H9 (cell line): ENCODE results near the gene MOB3C. TPM values are rescaled to one million over a fixed set of nuclear protein-coding genes. Genes with fewer than 3 reads are reported as not detected.

Experiments used
- DNase-seq: peaks from one replicate; pipeline ENCODE4 v3.0.0-alpha.2; 2017
- H2AFZ ChIP-seq: one replicate; pipeline ENCODE4 v1.6.1; 2013; ENCODE audit warnings: mild to moderate bottlenecking, low read length, control low read depth, moderate library complexity
- H2AK5ac ChIP-seq: 2 replicates; pipeline ENCODE4 v1.6.1; 2013; ENCODE audit warnings: low read length, control low read depth, mixed read lengths; ENCODE audit not compliant: insufficient read length
- H2BK120ac ChIP-seq: one replicate; pipeline ENCODE4 v1.6.1; 2013; ENCODE audit warnings: low read depth, mild to moderate bottlenecking, low read length, control low read depth, inconsistent platforms; ENCODE audit not compliant: poor library complexity, severe bottlenecking
- H2BK12ac ChIP-seq: 2 replicates; pipeline ENCODE4 v1.6.1; 2013; ENCODE audit warnings: low read length, control low read depth, mixed read lengths, low read depth; ENCODE audit not compliant: insufficient read length
- H2BK15ac ChIP-seq: 2 replicates; pipeline ENCODE4 v1.6.1; 2013; ENCODE audit warnings: low read depth, low read length, control low read depth
- H2BK20ac ChIP-seq: one replicate; pipeline ENCODE4 v1.6.1; 2013; ENCODE audit warnings: low read depth, mild to moderate bottlenecking, low read length, control low read depth, inconsistent platforms; ENCODE audit not compliant: poor library complexity, severe bottlenecking
- H2BK5ac ChIP-seq: 2 replicates; pipeline ENCODE4 v1.6.1; 2013; ENCODE audit warnings: low read length, control low read depth, mixed read lengths; ENCODE audit not compliant: insufficient read length
- H3K14ac ChIP-seq: 2 replicates; pipeline ENCODE4 v1.6.1; 2013; ENCODE audit warnings: low read length, control low read depth; ENCODE audit not compliant: insufficient read depth
- H3K18ac ChIP-seq: 2 replicates; pipeline ENCODE4 v1.6.1; 2013; ENCODE audit warnings: low read depth, mild to moderate bottlenecking, mixed read lengths, low read length, control low read depth; ENCODE audit not compliant: insufficient read length
- H3K23ac ChIP-seq: 2 replicates; pipeline ENCODE4 v1.6.1; 2013; ENCODE audit warnings: low read length, control low read depth, mixed read lengths, low read depth; ENCODE audit not compliant: insufficient read length
- H3K23me2 ChIP-seq: 2 replicates; pipeline ENCODE4 v1.6.1; 2013; ENCODE audit warnings: low read depth, mild to moderate bottlenecking, mixed read lengths, low read length, control low read depth; ENCODE audit not compliant: insufficient read length, poor library complexity, severe bottlenecking
- H3K27ac ChIP-seq: 2 replicates; pipeline ENCODE4 v1.5.1; 2013; ENCODE audit warnings: low read length, control low read depth, mixed read lengths, low read depth; ENCODE audit not compliant: insufficient read length
- H3K27me3 ChIP-seq: 2 replicates; pipeline ENCODE4 v1.6.1; 2013; ENCODE audit warnings: low read length, control low read depth, inconsistent platforms; ENCODE audit not compliant: insufficient read depth
- H3K4ac ChIP-seq: 2 replicates; pipeline ENCODE4 v1.6.1; 2013; ENCODE audit warnings: low read depth, mild to moderate bottlenecking, control low read depth, inconsistent platforms, low read length, moderate library complexity
- H3K4me1 ChIP-seq: 2 replicates; pipeline ENCODE4 v1.6.1; 2013; ENCODE audit warnings: low read length, control low read depth, inconsistent platforms; ENCODE audit not compliant: insufficient read depth
- H3K4me2 ChIP-seq: 2 replicates; pipeline ENCODE4 v1.6.1; 2013; ENCODE audit warnings: low read length, control low read depth, mixed read lengths; ENCODE audit not compliant: insufficient read length, insufficient read depth
- H3K56ac ChIP-seq: 2 replicates; pipeline ENCODE4 v1.6.1; 2013; ENCODE audit warnings: low read depth, mild to moderate bottlenecking, mixed read lengths, low read length, control low read depth; ENCODE audit not compliant: insufficient read length
- H3K79me1 ChIP-seq: 2 replicates; pipeline ENCODE4 v1.6.1; 2013; ENCODE audit warnings: low read depth, mild to moderate bottlenecking, moderate library complexity, low read length, control low read depth, inconsistent platforms; ENCODE audit not compliant: insufficient read depth, poor library complexity, severe bottlenecking
- H3K79me2 ChIP-seq: 2 replicates; pipeline ENCODE4 v1.6.1; 2013; ENCODE audit warnings: low read length, control low read depth, inconsistent platforms; ENCODE audit not compliant: insufficient read depth
- H3K9ac ChIP-seq: 2 replicates; pipeline ENCODE4 v1.6.1; 2013; ENCODE audit warnings: low read length, control low read depth, mixed read lengths; ENCODE audit not compliant: insufficient read length; ENCODE audit errors: extremely low read depth
- H3K9me3 ChIP-seq: one replicate; pipeline ENCODE4 v1.6.1; 2013; ENCODE audit warnings: low read depth, low read length, inconsistent platforms; ENCODE audit not compliant: control insufficient read depth
- H3T11ph ChIP-seq: one replicate; pipeline ENCODE4 v1.6.1; 2013; ENCODE audit warnings: mild to moderate bottlenecking, low read length, control low read depth, inconsistent platforms
- H4K20me1 ChIP-seq: one replicate; pipeline ENCODE4 v1.6.1; 2013; ENCODE audit not compliant: control insufficient read depth, insufficient read length, insufficient read depth
- H4K5ac ChIP-seq: 2 replicates; pipeline ENCODE4 v1.6.1; 2013; ENCODE audit warnings: low read depth, mild to moderate bottlenecking, mixed read lengths, low read length, control low read depth; ENCODE audit not compliant: insufficient read length
- H4K8ac ChIP-seq: replicated peaks from 2 replicates; pipeline ENCODE4 v1.6.1; 2013; ENCODE audit warnings: low read length, control low read depth, mixed read lengths, low read depth; ENCODE audit not compliant: insufficient read length
- H4K91ac ChIP-seq: 2 replicates; pipeline ENCODE4 v1.6.1; 2013; ENCODE audit warnings: low read depth, mild to moderate bottlenecking, moderate library complexity, mixed read lengths, low read length, control low read depth; ENCODE audit not compliant: insufficient read length
- H3K27ac Mint-ChIP-seq, 3 experiments: 2 replicates in 2 of 3; 3 replicates in 1 of 3; pipeline ENCODE4 v1.8.0; 2020 to 2021; ENCODE audit warnings: mixed read lengths in 3 of 3, mild to moderate bottlenecking in 1 of 3, moderate library complexity in 1 of 3
- H3K27me3 Mint-ChIP-seq: 2 replicates; pipeline ENCODE4 v1.8.0; 2021; ENCODE audit warnings: low read depth, mild to moderate bottlenecking, moderate library complexity, mixed read lengths
- H3K36me3 Mint-ChIP-seq, 3 experiments: 2 replicates in 2 of 3; 3 replicates in 1 of 3; pipeline ENCODE4 v1.8.0; 2020 to 2021; ENCODE audit warnings: low read depth in 3 of 3, mixed read lengths in 3 of 3; ENCODE audit not compliant: insufficient read depth in 1 of 3
- H3K4me1 Mint-ChIP-seq, 2 experiments: 2 replicates each; pipeline ENCODE4 v1.8.0; 2020; ENCODE audit warnings: mixed read lengths in 2 of 2
- H3K4me3 Mint-ChIP-seq, 2 experiments: 2 replicates in 1 of 2; 3 replicates in 1 of 2; pipeline ENCODE4 v1.8.0; 2020 to 2021; ENCODE audit warnings: mild to moderate bottlenecking in 2 of 2, mixed read lengths in 2 of 2, moderate library complexity in 1 of 2
- H3K9me3 Mint-ChIP-seq, 2 experiments: 2 replicates in 1 of 2; 3 replicates in 1 of 2; pipeline ENCODE4 v1.8.0; 2020; ENCODE audit warnings: mild to moderate bottlenecking in 2 of 2, mixed read lengths in 2 of 2, moderate library complexity in 1 of 2
- WGBS: extraction: QIAGEN DNeasy Blood & Tissue Kit; methylation state at CpG from one replicate; pipeline ENCODE4 v1.1.7; 2013; ENCODE audit warnings: missing lambda C conversion rate, low lambda C conversion rate, mixed read lengths; ENCODE audit not compliant: insufficient read length; ENCODE audit errors: extremely low coverage; 5-methylcytosine and 5-hydroxymethylcytosine counted together
- total RNA-seq: library from RNA; stranded (reverse); gene quantifications from 2 replicates; pipeline ENCODE4 v1.2.1, GENCODE V29; 2021
- TF ChIP-seq, protein P1 (sequence below): fragments of 200-600 bp; sonication (generic); conservative IDR thresholded peaks from 3 replicates; pipeline ENCODE4 v1.8.0; 2021; ENCODE audit warnings: antibody characterized with exemption, mild to moderate bottlenecking

MOB3C gene
- total RNA-seq, 1 experiment from 2014 or later = 3.2 TPM

DNA sequence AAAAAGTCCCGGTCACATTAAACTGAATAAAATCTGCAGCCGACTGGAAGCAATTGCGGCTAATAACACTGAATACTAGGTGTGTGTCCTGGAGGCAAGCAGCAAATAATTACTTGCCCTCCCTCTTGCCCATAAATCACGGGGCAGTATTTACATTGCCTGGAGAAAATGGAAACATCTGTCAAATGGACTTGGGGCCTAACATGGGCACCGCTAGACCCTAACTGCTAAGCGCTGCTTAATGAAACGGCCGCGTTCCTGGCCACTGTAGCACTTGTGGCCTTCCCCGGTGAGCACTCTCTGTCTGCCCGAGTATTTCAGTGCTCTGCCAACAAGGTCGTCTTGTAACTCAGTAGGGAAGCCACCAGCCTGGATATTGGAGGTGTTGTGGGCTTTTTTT, 41.3 kb downstream of the MOB3C start:
- H3T11ph ChIP-seq = no peak overlapping the region
- H3K4me3 Mint-ChIP-seq = peak overlapping the region in 1 of 2 experiments; percentile 27; a peak in 1 of 5 replicates

More for the DNA sequence above, 41.3 kb downstream of the MOB3C start:
- Histone ChIP-seq H3K4ac (no peak overlapping the region), H3K23me2 (peaks cover 2% of the 10 kb centered on the region), H3K4me1 (no peaks in the 10 kb centered on the region; the same call in 1 of the 2 replicates), H3K79me1 (no peaks in the 10 kb centered on the region), H4K8ac (no peak overlapping the region), H3K18ac (no peak overlapping the region), H3K9ac (no peak overlapping the region), H2BK20ac (no peak overlapping the region), H4K20me1 (no peaks in the 10 kb centered on the region), H3K27me3 (no peaks in the 10 kb centered on the region), H2BK12ac (no peak overlapping the region), H2BK120ac (no peak overlapping the region), H3K4me2 (no peak overlapping the region), H3K14ac (no peak overlapping the region; the same call in 1 of the 2 replicates), H2BK5ac (no peak overlapping the region), H2AFZ (no peak overlapping the region), H4K5ac (no peak overlapping the region), H3K27ac (no peak overlapping the region), H2BK15ac (no peak overlapping the region), H3K56ac (no peak overlapping the region), H3K23ac (no peak overlapping the region), H3K79me2 (no peaks in the 10 kb centered on the region), H3K9me3 (no peaks in the 10 kb centered on the region), H4K91ac (no peak overlapping the region), H2AK5ac (no peak overlapping the region)
- DNase-seq = no peak
- Mint-ChIP-seq H3K27ac (peak overlapping the region in 2 of 3 experiments; percentile 34 to 70; a peak in 4 of 7 replicates), H3K27me3 (no peaks in the 10 kb centered on the region), H3K9me3 (no peaks in the 10 kb centered on the region), H3K4me1 (peaks cover 24 to 34% of the 10 kb centered on the region in 2 experiments), H3K36me3 (peaks cover 0 to 3% (median 0%) of the 10 kb centered on the region in 3 experiments; a peak in 2 of 7 replicates)
- TF ChIP-seq, protein P1, sequence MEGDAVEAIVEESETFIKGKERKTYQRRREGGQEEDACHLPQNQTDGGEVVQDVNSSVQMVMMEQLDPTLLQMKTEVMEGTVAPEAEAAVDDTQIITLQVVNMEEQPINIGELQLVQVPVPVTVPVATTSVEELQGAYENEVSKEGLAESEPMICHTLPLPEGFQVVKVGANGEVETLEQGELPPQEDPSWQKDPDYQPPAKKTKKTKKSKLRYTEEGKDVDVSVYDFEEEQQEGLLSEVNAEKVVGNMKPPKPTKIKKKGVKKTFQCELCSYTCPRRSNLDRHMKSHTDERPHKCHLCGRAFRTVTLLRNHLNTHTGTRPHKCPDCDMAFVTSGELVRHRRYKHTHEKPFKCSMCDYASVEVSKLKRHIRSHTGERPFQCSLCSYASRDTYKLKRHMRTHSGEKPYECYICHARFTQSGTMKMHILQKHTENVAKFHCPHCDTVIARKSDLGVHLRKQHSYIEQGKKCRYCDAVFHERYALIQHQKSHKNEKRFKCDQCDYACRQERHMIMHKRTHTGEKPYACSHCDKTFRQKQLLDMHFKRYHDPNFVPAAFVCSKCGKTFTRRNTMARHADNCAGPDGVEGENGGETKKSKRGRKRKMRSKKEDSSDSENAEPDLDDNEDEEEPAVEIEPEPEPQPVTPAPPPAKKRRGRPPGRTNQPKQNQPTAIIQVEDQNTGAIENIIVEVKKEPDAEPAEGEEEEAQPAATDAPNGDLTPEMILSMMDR = no peak
- WGBS = no CpG with 5 or more reads among the region's 12 CpGs
